ENCODE data around the gene IGF2R.

- no peak for TF ChIP-seq EZH2 (IDR thresholded peaks at IDR 0.05; ENCODE audit: low read length)
- TF ChIP-seq CTCF (optimal IDR thresholded peaks at IDR 0.05 in 1 of 3, IDR thresholded peaks at IDR 0.05 in 1 of 3, conservative IDR thresholded peaks at IDR 0.05 in 1 of 3; ENCODE audit: extremely low read depth in 1 of 3, insufficient read depth in 2 of 3, low read length in 3 of 3): no peak
Observed at GRCh38 chr6:160131636-160132296, 162.9 kb downstream of the IGF2R start.

Data from keratinocyte (primary cell).